Measurements from ENCODE around the gene SAMD11. TPM values are rescaled to one million over a fixed set of nuclear protein-coding genes. Genes with fewer than 3 reads are reported as not detected.

SAMD11 gene
- total and polyA plus RNA-seq, 4 donors: 0.51 to 4.1 (median 1.3) TPM

GRCh38 chr1:972726-973458 is 49.2 kb downstream of the SAMD11 start:
- Histone ChIP-seq H3K4me1 (ENCODE audit: control insufficient read depth in 4 of 4, insufficient read depth in 4 of 4, low read length in 3 of 4) (peaks cover 0 to 6% (median under 1%) of the 10 kb centered on the region in 4 donors), H3K27ac (ENCODE audit: low read depth in 1 of 2, low read length in 2 of 2) (no peak overlapping the region), H3K36me3 (ENCODE audit: control insufficient read depth in 4 of 4, insufficient read depth in 3 of 4, low read depth in 1 of 4, low read length in 3 of 4) (no peaks in the 10 kb centered on the region), H3K9ac (ENCODE audit: low read depth in 1 of 2, low read length in 2 of 2) (no peak overlapping the region), H3K27me3 (ENCODE audit: control insufficient read depth in 4 of 4, insufficient read depth in 4 of 4, low read length in 3 of 4) (peaks cover 0 to 26% (median 2%) of the 10 kb centered on the region in 4 donors), H3K4me3 (ENCODE audit: low read depth in 1 of 3, low read length in 3 of 3) (no peak overlapping the region), H3K9me3 (ENCODE audit: control insufficient read depth in 4 of 4, low read length in 3 of 4) (no peaks in the 10 kb centered on the region)
- TF ChIP-seq, protein P1, sequence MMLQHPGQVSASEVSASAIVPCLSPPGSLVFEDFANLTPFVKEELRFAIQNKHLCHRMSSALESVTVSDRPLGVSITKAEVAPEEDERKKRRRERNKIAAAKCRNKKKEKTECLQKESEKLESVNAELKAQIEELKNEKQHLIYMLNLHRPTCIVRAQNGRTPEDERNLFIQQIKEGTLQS (IDR thresholded peaks at IDR 0.05): no peak
- TF ChIP-seq HNF4G (IDR thresholded peaks at IDR 0.05) (no peak), REST (IDR thresholded peaks at IDR 0.05) (no peak), EGR1 (IDR thresholded peaks at IDR 0.05; ENCODE audit: low read depth in 2 of 2) (no peak), NR2F2 (IDR thresholded peaks at IDR 0.05) (no peak), RAD21 (IDR thresholded peaks at IDR 0.05) (no peak), JUND (IDR thresholded peaks at IDR 0.05) (no peak), HNF4A (conservative IDR thresholded peaks at IDR 0.05) (no peak), SP1 (IDR thresholded peaks at IDR 0.05) (no peak), YY1 (IDR thresholded peaks at IDR 0.05) (no peak), RXRA (IDR thresholded peaks at IDR 0.05) (no peak), MAX (IDR thresholded peaks at IDR 0.05) (no peak), TAF1 (conservative IDR thresholded peaks at IDR 0.05) (no peak), GABPA (IDR thresholded peaks at IDR 0.05 in 1 of 2, conservative IDR thresholded peaks at IDR 0.05 in 1 of 2) (no peak), FOXA1 (IDR thresholded peaks at IDR 0.05) (no peak), ZBTB33 (IDR thresholded peaks at IDR 0.05) (no peak), FOXA2 (IDR thresholded peaks at IDR 0.05) (no peak)
- TF ChIP-seq, protein P2, sequence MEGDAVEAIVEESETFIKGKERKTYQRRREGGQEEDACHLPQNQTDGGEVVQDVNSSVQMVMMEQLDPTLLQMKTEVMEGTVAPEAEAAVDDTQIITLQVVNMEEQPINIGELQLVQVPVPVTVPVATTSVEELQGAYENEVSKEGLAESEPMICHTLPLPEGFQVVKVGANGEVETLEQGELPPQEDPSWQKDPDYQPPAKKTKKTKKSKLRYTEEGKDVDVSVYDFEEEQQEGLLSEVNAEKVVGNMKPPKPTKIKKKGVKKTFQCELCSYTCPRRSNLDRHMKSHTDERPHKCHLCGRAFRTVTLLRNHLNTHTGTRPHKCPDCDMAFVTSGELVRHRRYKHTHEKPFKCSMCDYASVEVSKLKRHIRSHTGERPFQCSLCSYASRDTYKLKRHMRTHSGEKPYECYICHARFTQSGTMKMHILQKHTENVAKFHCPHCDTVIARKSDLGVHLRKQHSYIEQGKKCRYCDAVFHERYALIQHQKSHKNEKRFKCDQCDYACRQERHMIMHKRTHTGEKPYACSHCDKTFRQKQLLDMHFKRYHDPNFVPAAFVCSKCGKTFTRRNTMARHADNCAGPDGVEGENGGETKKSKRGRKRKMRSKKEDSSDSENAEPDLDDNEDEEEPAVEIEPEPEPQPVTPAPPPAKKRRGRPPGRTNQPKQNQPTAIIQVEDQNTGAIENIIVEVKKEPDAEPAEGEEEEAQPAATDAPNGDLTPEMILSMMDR (IDR thresholded peaks at IDR 0.05; ENCODE audit: low read depth, low read length, missing input control): no peak
- 89% methylated on average over 28 of the region's 28 CpGs for WGBS
- no peak for DNase-seq (ENCODE audit: low spot score)
